PFSK-1 (cell line): ENCODE measurements around the gene CNTN5.

Experiments
- POLR2AphosphoS5 ChIP-seq: IDR thresholded peaks from 2 replicates; pipeline ENCODE4 v1.6.1; 2012; ENCODE audit warnings: low read depth, mild to moderate bottlenecking, control low read depth, low read length, moderate library complexity
- TAF1 ChIP-seq: IDR thresholded peaks from 2 replicates; pipeline ENCODE4 v1.6.1; 2012; ENCODE audit warnings: low read length, control low read depth, borderline replicate concordance; ENCODE audit not compliant: insufficient read depth
- TF ChIP-seq, protein P1 (sequence below), 2 experiments: IDR thresholded peaks; 2 replicates each; pipeline versions ENCODE4 v1.6.1 to v1.8.0; 2011 to 2012; ENCODE audit warnings: low read depth in 2 of 2, low read length in 2 of 2, control low read depth in 1 of 2, inconsistent platforms in 1 of 2, mild to moderate bottlenecking in 1 of 2, moderate library complexity in 1 of 2; ENCODE audit not compliant: insufficient read depth in 1 of 2

DNA sequence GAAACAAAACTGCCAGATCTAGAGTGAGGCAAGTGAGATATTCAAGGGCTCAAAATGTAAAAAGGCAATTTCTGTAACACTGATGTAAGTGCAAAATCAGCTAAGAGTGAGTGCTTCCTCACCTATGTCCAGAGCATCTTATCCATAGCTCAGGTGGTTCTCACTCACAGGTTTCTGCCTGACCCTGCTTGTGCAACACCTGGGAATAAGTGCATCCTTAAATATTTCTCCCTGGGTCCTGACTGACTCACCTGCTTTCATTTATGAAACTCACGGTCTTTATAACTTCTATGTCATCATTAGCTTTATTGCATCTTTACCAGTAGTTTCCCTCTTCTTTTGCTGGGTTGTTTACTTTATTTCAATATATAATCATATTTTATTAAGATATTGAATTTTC lies 260.6 kb downstream of the CNTN5 start:
- no peak for TF ChIP-seq POLR2AphosphoS5
- no peak for TF ChIP-seq TAF1
- TF ChIP-seq, protein P1, sequence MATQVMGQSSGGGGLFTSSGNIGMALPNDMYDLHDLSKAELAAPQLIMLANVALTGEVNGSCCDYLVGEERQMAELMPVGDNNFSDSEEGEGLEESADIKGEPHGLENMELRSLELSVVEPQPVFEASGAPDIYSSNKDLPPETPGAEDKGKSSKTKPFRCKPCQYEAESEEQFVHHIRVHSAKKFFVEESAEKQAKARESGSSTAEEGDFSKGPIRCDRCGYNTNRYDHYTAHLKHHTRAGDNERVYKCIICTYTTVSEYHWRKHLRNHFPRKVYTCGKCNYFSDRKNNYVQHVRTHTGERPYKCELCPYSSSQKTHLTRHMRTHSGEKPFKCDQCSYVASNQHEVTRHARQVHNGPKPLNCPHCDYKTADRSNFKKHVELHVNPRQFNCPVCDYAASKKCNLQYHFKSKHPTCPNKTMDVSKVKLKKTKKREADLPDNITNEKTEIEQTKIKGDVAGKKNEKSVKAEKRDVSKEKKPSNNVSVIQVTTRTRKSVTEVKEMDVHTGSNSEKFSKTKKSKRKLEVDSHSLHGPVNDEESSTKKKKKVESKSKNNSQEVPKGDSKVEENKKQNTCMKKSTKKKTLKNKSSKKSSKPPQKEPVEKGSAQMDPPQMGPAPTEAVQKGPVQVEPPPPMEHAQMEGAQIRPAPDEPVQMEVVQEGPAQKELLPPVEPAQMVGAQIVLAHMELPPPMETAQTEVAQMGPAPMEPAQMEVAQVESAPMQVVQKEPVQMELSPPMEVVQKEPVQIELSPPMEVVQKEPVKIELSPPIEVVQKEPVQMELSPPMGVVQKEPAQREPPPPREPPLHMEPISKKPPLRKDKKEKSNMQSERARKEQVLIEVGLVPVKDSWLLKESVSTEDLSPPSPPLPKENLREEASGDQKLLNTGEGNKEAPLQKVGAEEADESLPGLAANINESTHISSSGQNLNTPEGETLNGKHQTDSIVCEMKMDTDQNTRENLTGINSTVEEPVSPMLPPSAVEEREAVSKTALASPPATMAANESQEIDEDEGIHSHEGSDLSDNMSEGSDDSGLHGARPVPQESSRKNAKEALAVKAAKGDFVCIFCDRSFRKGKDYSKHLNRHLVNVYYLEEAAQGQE (IDR thresholded peaks at IDR 0.05; ENCODE audit: insufficient read depth in 1 of 2, low read depth in 2 of 2, low read length in 2 of 2), result no peak
